ENCODE data around the gene FYB1.

FYB1 gene

DNA sequence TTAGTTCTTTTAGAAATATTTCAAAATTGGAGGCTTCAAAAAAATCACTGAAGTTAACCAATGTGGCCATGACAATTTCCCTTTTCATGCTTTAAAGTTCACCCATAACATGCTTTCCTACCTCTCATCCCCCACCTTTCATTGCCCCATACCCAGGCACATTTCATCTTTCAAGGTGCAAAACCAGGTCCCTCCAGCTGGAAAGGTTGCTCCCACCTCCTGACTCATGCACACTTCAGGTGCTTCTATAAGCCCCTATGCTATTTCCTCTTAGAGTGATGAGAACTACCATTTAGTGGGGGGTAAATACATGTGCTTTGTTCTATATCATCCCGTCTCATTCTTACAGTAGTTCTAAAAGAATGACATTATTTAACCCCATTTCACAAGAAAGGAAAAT, 15.4 kb downstream of the FYB1 start:
- DNase-seq = no peak

DNA sequence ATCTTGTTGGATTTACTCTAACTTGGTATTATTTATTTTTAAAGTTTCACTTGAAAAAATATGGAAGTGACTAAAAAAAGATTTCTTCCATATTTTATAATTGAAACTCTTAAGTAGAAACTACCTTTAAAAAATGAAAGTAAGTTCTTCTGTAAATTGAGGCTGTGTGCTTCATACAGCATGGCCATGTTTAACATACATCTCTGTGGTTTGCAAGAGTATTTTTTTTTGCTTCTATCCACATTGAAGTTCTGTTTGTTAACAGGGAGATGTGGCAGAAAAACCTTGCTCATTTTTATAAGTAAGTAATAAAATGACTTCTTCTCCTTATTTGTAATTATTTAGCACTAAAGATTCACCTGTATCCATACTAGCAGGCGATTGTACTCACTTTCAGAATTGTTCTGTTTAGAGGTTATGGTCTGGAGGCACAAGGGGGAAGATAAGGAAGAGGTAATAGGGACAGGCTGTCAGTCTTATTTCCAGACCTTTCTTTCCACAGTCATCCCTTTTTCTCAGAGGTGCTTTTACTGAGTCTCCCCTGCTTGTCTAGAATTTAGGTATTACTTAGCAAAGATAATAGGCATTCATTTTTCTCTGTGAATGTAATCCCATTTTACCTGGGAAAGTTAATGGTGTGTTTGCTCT, 16.0 kb downstream of the FYB1 start:
- no peak for DNase-seq

DNA sequence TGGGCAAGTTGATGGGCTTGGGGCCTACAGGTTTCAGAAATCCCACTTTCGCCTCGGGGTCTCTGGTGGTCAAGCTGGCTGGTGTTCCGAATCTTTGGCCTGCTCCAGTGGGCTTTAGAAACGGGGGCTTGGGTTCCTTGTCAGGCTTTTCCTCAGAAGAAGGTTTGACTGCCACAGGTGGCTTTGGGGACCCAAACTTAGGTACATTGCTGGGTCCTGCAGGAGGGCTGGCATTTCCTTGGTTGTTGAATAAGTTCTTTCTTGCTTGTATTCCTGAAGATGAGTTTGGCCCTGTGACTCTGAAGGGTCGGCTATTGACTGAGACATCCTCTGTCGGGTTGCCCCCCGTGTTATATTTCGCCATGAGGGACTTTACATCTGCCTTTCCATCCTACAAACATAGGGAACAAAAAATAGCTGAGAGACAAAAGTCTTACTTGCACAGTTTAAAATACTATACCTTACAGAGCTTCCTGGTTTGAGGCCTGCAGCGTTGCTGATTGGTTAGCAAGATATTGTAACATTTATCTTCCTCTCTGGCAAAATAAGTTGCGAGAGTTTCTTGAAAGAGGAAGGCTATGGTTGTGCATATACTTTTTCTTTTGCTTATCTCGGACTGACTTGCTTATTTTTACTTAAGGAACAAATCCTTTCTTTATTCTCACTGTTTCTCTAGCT, 16.6 kb downstream of the FYB1 start:
- DNase-seq = no peak

DNA sequence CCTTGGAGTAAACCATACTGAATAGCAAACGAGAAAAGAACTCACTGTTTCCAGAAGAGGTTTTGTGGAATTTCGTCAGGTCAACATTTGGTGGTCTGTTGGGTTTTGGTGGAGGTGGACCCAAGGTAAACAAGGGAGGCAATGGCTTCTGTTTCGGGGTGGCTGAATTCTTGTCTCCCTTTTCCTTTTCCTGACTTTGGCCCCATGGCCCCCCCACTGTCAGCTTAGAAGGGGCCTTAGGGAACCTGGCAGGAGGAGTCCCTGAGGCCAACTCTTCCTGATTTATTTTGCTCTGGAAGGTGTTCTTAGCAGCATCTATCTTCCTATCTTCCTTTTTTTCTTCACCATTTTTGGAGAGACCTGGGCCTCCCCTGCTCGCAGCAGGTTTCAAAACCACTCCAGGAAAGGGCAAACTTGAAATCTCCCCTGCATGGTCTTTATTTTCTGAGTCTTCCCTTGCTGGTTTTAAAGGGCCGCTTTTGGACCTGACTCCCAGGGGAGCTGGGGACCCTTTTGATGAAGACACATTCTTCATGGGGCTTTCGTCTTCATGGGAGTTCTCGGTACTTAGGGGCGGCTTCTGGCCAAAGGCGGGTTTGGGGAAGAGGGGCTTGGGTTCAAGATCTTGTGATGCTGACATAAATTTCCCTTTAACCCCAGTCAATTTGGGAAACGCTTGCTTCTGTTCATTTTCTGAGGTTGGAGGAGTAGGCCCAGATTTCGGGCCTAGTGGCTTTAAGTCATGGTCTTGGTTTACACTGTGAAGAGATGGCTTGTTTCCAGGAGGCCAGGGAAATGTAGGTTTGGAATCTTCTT, 17.4 kb downstream of the FYB1 start:
- no peak for DNase-seq

DNA sequence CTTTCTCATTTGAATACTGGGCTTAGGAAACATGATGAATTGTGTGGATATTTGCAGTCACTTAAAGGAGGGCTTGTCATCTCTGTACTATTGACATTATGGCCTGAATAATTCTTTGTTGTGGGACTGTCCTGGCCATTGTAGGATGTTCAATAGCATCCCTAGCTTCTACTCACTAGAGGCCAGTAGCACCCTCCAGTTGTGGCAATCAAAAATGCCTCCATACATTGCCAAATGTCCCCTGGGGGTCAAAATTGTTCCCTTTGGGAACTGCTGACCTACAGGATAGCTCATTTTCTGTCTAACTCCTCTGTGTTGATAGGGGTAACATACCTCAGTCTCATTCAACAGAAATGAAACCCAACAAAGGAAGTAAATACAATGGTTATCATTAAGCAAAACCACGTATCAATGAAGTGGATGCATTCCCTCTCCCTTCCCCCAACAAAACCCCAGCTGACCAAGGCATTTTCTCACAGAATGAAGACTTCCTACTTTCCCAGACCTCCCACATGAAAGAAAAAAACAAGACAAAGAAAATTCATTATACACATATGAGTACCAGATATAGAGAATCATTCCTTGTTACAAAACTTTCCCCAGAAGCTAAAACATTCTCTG, 18.1 kb downstream of the FYB1 start:
- no peak for DNase-seq

DNA sequence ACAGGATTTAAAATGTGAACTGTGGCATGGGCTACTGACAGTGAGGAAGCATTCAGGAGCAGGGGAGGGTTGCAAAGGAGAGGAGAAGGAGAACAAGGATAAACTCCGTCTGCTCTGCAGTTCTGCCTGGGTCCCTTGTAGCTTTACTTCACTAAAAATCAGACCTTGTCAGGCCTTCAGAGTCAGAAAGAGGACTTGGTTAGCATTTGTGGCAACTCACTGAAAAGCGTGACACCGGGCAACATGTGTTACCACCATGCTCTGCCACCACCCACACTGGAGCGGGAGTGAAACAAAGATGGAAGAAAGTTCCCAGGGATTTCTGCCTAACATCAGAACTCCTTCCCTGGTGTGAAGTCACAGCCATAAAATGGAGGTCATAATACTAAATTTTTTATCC, 19.3 kb downstream of the FYB1 start:
- no peak for DNase-seq

DNA sequence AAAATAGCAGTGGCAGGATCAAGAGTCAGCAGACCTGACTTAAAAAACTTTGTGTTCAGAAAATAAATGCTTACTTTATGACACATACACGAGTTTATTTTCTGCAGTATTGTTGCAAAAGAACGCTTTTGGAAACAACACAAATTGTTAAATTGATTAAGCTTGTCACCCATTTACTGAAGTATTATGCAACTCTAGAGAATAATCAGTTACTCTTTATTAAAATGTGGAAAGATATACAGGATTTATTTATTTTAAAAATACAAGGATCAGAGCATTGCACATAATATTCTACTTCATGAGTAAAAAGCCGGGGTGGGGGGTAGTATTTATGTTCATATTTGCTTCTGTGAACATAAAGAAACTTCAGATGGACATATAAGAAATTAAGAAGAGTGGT, 20.0 kb downstream of the FYB1 start:
- DNase-seq = no peak

DNA sequence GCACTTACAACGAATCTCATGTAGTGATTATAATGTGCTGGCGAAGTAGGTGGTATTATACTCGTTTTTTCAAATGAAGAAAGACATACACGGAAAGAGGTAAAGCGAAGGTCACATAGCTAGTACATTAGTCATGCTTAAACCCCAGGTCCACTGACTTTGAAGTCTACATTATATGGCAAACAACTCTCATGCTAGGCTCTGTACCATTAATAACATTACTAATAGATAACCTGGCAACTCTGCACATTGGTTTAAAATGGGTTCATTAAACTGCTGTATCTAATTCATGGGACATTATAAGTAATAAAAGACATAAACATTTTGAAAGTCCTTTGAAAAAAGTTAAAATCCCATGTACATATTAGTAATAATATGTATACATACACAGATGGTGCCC, 21.2 kb downstream of the FYB1 start:
- no peak for DNase-seq

DNA sequence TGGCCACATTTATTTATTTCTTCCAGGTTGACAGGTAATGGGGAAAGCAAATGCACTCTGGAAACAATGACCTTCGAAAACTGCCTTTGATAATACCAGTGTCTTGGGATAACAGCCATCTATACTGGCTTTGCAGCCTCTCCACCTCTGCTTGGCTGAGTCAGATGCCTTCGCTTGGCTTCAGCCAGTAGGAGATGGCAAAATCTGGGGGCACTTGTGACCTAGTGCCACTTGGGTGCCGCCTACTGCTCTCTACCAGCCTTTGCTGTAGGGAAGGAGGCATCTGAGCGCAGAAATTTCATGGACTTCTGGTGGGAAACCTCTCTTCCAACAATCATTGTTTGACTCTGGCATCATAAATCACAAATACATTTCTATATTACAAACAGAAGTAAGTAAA, 21.8 kb downstream of the FYB1 start:
- no peak for DNase-seq

DNA sequence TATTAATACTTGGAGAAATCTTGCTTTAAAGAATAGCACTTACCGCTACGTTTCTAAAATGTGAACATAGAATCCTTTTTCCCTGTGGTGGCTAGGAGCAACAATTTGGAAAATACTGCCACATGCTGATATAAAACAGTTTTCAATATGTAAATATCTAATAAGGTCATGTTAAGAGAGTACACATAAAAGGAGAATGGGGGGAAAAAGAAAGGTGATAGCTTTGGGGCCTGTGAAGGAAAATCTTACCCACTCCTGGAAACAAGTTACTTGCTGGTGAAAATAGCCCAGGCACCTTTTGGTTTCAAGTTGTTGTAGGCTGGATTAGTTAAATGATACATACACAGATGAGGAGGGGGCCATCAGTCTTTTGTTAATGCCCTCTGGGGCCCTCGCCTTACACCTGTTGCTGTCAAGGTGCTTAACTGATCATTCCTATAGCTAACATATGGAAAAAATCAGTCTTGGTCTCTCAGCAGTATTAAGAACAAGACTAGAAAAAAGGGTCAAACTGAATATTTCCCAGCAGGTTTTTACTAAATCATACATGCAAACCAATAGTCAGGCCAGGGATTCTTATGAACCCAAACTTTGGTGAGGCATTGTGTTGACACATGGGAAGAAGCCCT, 24.1 kb downstream of the FYB1 start:
- no peak for DNase-seq

DNA sequence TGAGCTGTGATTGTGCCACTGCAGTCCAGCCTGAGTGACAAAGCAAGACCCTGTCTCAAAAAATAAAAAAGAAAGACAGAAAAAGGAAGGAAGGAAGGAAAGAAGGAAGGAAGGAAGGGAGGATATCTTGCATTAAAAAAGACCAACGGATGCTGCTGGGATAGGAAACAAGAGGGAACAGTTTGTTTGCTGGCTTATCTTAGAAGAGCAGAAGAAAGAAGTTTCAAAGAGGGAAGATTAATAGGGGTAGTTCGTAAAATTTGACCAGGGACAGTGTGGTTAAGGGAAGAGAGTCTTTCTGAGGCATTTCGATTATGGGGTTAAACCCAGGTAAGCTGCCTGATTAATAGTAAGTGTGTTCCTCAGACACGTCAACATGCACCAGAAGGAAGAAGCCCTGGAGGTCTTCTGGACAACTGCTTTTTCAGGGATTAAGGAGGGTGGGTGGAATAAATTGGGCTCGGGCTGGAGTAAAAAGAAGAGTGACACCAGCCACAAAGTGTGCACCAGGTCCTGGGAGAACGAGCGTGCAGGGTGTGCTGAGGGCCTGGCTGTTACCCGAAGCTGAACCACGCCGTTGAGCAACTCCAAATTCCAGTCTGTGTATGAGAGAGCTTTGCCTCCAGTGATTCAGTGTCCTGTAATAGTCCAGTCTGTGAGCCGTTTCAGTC, 24.8 kb downstream of the FYB1 start:
- peak; percentile 95 for DNase-seq

DNA sequence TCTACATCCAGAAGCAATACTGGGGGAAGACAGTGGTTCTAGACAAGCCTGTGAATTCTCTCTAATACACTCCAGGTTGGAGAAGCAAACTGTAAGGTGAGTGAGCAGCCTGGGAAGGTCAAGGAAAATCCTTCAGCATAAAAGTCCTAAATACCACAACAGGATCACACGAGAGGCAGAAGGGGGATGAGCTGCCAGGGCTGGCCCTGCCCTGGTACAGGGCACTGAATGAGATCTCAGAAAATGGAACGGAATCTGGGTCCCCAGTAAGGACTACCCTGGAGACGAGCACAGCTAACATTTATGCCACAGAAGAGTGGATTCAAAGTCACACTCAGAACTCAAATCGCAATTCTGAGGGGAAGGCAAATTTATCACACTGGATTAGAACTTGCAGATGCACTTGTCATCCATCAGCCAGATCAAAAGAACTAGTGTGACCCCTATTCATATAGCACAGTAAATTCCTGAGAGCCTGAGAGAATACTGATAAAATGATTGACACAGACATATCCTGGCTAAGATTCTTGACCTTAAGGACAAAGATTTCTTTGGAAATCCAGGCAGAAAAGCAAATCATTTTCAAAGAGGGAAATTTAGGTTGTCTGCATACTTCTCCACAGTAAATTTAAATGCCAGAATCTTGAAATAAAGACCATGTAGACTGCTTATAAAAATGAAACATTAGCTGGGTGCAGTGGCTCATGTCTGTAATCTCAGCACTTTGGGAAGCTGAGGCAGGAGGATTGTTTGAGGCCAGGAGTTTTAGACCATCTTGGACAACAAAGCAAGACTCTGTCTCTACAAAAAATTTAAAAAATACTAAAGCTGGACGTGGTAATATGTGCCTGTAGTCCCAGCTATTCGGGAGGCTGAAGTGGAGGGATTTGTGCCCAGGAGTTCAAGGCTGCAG, 25.6 kb downstream of the FYB1 start:
- DNase-seq = no peak

DNA sequence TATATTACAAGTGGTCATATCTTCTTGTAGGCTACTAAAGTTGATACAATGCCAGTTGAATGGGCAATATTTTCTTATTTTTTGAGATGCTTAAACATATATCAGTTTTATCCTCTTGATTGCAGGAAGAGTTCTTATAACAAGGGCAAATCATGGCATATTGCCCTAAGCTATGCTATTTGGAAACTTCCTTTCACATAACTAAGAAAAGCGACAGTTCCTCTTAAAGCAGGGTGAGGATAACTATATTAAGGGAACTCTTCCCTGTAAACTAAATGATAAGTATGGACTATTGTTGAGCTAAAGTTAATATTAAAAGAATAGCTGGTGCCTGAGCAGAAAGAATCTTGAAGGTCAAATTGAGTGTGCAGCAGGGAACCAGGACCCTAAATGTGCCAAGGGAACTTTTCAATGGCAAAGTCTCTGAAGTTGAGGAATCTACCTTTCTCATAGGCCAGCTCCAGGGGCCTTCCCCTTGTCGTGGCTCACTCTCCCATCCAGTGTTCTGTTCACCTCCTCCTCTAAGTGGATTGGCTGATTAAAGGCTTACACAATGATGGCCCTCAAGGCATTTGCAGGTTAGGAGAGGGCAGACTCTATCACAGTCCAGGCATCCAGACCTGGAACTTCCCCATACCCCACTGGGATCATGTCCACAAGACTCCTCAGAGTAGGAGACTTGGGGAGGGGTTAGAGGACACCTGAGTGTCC, 26.8 kb downstream of the FYB1 start:
- no peak for DNase-seq

DNA sequence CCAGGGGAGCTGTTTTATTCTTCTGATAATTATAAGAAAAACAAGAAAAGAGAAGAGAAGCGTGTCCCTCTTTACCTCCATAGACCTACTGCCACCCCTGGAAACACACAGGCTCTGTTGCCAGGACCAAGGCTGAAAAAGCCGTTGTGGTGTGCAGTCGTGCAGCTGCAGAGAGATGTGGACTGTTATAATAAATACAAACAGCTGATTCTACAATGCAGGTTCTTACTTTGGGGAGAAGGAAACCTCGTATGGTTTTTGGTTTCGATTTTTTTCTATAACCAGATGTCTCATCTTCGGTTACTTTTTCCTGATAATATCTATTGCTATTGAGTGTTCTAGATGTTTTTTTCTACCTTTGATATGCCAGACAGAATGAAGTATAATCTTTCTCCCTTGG, 28.1 kb downstream of the FYB1 start:
- no peak for DNase-seq

DNA sequence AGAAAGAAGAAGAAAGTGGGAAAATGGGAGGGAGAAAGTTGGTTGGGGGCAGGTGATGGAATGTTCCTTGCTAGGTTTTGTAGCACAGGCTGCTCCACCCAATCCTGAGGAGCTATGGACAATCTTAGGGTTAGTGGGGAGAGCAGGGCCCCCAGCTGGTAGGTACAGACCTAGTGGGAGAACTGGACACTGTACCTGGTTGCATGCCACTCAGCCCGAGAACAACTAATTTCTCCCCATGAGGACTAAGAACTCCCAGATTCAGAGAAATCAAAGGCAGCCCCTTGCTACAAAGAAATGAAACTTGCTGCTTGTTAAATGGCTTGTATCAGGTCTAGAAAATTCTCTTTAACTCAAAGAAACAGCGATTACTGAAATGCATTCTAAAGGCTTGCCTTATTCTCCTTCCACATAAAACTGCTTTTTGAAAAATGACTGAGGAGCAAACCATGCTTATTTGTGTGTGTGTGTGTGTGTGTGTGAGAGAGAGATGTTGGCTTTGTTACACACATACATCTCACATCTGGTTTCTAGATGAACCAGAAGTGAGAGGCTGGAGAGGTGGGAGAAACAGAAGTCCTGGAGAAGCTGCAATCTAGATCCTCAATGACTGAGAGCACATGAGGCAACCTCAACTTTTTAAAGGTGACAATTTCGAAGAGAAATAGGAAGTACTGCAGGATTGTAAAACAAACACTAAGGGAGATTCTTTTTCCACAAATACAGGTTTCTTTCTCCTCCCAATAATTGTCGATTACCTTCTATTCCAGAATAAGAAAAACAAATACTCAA, 28.9 kb downstream of the FYB1 start:
- peak; percentile 20 for DNase-seq

DNA sequence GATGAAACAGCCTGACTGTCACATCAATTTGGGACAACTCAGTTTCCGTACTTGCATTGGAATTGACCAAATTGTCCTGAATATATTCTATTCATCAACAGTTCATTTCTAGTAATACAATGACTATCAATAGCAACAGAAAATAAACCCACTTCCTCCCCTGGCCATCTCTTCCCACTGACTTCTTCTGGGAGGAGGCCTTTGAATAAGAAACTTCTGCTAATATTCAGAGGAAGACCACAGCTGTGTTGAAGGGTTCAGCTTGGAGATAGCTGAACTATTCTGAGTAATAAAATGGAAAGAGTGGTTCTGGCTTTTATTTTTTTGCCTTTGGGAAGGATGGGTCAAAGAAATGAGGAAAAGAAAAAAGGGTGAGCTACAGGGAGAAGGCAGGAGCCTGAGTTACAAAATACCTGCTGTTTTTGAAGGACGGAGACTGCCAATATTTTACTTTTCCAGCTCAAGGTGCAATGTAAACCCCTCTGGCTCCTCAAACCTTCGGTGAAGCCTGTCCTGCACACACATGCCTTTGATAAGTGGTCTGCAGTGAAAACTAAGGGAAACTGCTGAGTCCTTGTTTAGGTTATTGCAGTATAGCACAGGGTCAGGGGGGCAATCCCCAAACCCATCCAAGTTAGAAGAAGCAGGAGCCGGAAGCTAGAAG, 29.9 kb downstream of the FYB1 start:
- no peak for DNase-seq

DNA sequence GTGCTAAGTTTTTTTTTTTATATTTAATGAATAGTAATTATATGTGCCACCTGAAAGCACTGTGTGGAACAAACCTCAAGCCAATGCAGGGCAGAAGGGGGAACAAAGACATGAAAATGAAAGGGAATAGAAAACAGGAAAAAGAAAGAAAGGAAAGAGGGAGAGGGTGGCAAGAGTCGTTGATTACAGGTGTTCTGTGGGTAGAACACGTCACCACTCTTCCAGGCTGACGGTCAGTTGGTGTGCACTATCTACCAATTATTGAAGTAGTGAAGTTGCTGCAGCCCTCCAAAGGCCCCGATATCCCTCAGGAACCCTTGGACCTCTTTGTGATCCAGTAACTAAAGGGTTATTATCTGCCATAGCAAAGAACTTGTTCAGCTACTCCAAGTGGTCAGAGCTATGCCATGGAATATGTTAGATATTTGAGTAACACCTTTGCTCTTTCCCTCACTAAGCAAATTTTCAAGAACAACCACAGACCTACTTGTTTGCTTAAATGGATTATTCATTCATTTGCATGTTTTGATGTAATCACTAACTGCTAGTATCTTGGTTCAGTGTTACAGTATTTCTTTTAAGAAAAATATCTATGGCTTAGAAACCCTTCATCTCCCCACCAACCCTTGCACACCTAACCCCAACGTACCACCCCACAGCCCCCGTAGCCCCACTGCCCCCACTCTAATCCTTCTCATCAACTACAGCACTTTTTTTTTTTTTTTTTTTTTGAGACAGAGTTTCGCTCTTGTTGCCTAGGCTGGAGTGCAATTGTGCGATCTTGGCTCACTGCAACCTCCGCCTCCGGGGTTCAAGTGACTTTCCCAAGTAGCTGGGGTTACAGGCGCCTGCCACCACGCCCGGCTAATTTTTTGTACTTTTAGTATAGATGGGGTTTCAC, 31.3 kb downstream of the FYB1 start:
- DNase-seq = no peak
